IMR-90 (cell line): ENCODE results near the gene SAMD11. TPM values are rescaled to one million over a fixed set of nuclear protein-coding genes. Genes with fewer than 3 reads are reported as not detected.

ENCODE experiments used
- ATAC-seq: fragments of 200-7000 bp; cut with Tn5 transposase; 2 replicates; pipeline ENCODE4 v1.9.1; 2020; ENCODE audit warnings: low read depth, mild to moderate bottlenecking, moderate library complexity
- BruUV-seq: library from RNA; stranded (reverse); fragments of 400-500 nt; replicated peaks from 2 replicates; lab custom pipeline; 2021; lab: Mats Ljungman, UMichigan
- CTCF ChIA-PET: fragments of 300-600 bp; formaldehyde crosslinking; extraction: SDS; loops from one replicate; lab custom pipeline; 2021; ENCODE audit warnings: antibody characterized with exemption; lab: Yijun Ruan, JAX
- POLR2A ChIA-PET: fragments of 300-600 bp; sonication (Branson Sonifier 250); formaldehyde crosslinking; loops from one replicate; lab custom pipeline; 2022; ENCODE audit warnings: antibody characterized with exemption; ENCODE audit not compliant: unreplicated experiment; lab: Charles Lee
- DNase-seq: peaks from one replicate; pipeline ENCODE4 v3.0.0; 2013
- H2AFZ ChIP-seq: replicated peaks from 2 replicates; pipeline ENCODE3; 2013; ENCODE audit warnings: low read length, mild to moderate bottlenecking; ENCODE audit not compliant: poor library complexity
- H2AK5ac ChIP-seq: 2 replicates; pipeline ENCODE4 v1.6.1; 2013; ENCODE audit warnings: low read depth, low read length, inconsistent platforms
- H2AK9ac ChIP-seq: replicated peaks from 2 replicates; pipeline ENCODE3; 2013; ENCODE audit warnings: mild to moderate bottlenecking, low read depth, low read length, moderate library complexity; ENCODE audit not compliant: poor library complexity
- H2BK120ac ChIP-seq: 2 replicates; pipeline ENCODE4 v1.6.1; 2013; ENCODE audit warnings: low read depth, low read length, inconsistent platforms
- H2BK15ac ChIP-seq: 3 replicates; pipeline ENCODE4 v1.6.1; 2013; ENCODE audit warnings: low read depth, low read length, inconsistent platforms
- H2BK20ac ChIP-seq: 2 replicates; pipeline ENCODE4 v1.6.1; 2013; ENCODE audit warnings: low read depth, mild to moderate bottlenecking, inconsistent platforms, low read length, moderate library complexity
- H2BK5ac ChIP-seq: 2 replicates; pipeline ENCODE4 v1.6.1; 2013; ENCODE audit warnings: mild to moderate bottlenecking, low read depth, low read length, inconsistent platforms; ENCODE audit not compliant: poor library complexity, severe bottlenecking
- H3K14ac ChIP-seq: replicated peaks from 2 replicates; pipeline ENCODE4 v1.6.1; 2013; ENCODE audit warnings: low read depth, low read length, inconsistent platforms
- H3K18ac ChIP-seq: 2 replicates; pipeline ENCODE4 v1.6.1; 2013; ENCODE audit warnings: low read depth, low read length, control low read depth
- H3K23ac ChIP-seq: 2 replicates; pipeline ENCODE4 v1.6.1; 2013; ENCODE audit warnings: low read depth, low read length, inconsistent platforms
- H3K27ac ChIP-seq: 2 replicates; pipeline ENCODE4 v1.5.1; 2013; ENCODE audit warnings: mild to moderate bottlenecking, control low read depth, low read length; ENCODE audit not compliant: insufficient read depth
- H3K27me3 ChIP-seq: 2 replicates; pipeline ENCODE4 v1.6.1; 2013; ENCODE audit warnings: low read length; ENCODE audit not compliant: control insufficient read depth, insufficient read depth
- H3K36me3 ChIP-seq: 2 replicates; pipeline ENCODE4 v1.6.1; 2013; ENCODE audit warnings: low read length, mixed read lengths; ENCODE audit not compliant: control insufficient read depth, insufficient read depth
- H3K4ac ChIP-seq: 2 replicates; pipeline ENCODE4 v1.6.1; 2013; ENCODE audit warnings: low read depth, low read length, inconsistent platforms
- H3K4me1 ChIP-seq: 2 replicates; pipeline ENCODE4 v1.6.1; 2013; ENCODE audit warnings: low read length, mixed read lengths; ENCODE audit not compliant: control insufficient read depth, insufficient read depth
- H3K4me2 ChIP-seq: 2 replicates; pipeline ENCODE4 v1.6.1; 2013; ENCODE audit warnings: low read depth, mild to moderate bottlenecking, control low read depth, low read length, moderate library complexity
- H3K4me3 ChIP-seq: 2 replicates; pipeline ENCODE4 v1.5.1; 2013; ENCODE audit warnings: low read depth, mild to moderate bottlenecking, control low read depth, low read length, moderate library complexity; ENCODE audit not compliant: insufficient read depth
- H3K56ac ChIP-seq: 2 replicates; pipeline ENCODE4 v1.6.1; 2013; ENCODE audit warnings: low read length, inconsistent platforms; ENCODE audit not compliant: insufficient read depth; ENCODE audit errors: extremely low read depth
- H3K79me1 ChIP-seq, 2 experiments: 2 replicates each; pipeline ENCODE4 v1.6.1; 2013; ENCODE audit warnings: low read length in 2 of 2, inconsistent platforms in 1 of 2, low read depth in 1 of 2
- H3K9ac ChIP-seq: 2 replicates; pipeline ENCODE4 v1.6.1; 2013; ENCODE audit warnings: low read depth, low read length, control low read depth
- H3K9me1 ChIP-seq: 2 replicates; pipeline ENCODE4 v1.6.1; 2013; ENCODE audit warnings: low read length, inconsistent platforms; ENCODE audit not compliant: insufficient read depth
- H3K9me3 ChIP-seq: 2 replicates; pipeline ENCODE4 v1.6.1; 2013; ENCODE audit warnings: low read length; ENCODE audit not compliant: control insufficient read depth, insufficient read depth
- H4K20me1 ChIP-seq: 2 replicates; pipeline ENCODE4 v1.6.1; 2013; ENCODE audit warnings: low read length, inconsistent platforms; ENCODE audit not compliant: insufficient read depth
- H4K5ac ChIP-seq: 2 replicates; pipeline ENCODE4 v1.6.1; 2013; ENCODE audit warnings: mild to moderate bottlenecking, low read depth, low read length, control low read depth
- H4K8ac ChIP-seq, 2 experiments: 2 replicates each; pipeline ENCODE4 v1.6.1; 2013; ENCODE audit warnings: low read depth in 2 of 2, low read length in 2 of 2, control low read depth in 1 of 2, inconsistent platforms in 1 of 2
- H4K91ac ChIP-seq: 2 replicates; pipeline ENCODE4 v1.6.1; 2013; ENCODE audit warnings: low read depth, low read length, inconsistent platforms; ENCODE audit not compliant: insufficient read depth
- CEBPB ChIP-seq: IDR thresholded peaks from 2 replicates; pipeline ENCODE4 v1.6.1; 2012; ENCODE audit warnings: low read depth, low read length, improper control_type of control experiment
- CHD1 ChIP-seq: IDR thresholded peaks from 2 replicates; pipeline ENCODE4 v1.6.1; 2012; ENCODE audit warnings: low read depth, low read length, improper control_type of control experiment
- CTCF ChIP-seq: conservative IDR thresholded peaks from 2 replicates; pipeline ENCODE4 v1.5.1; 2012; ENCODE audit warnings: mild to moderate bottlenecking, low read depth, low read length, improper control_type of control experiment
- MAZ ChIP-seq: IDR thresholded peaks from 2 replicates; pipeline ENCODE4 v1.6.1; 2012; ENCODE audit warnings: low read depth, mild to moderate bottlenecking, low read length, improper control_type of control experiment, moderate library complexity, borderline replicate concordance
- MXI1 ChIP-seq: IDR thresholded peaks from 2 replicates; pipeline ENCODE4 v1.6.1; 2012; ENCODE audit warnings: low read depth, mild to moderate bottlenecking, low read length, moderate library complexity, borderline replicate concordance
- NFE2L2 ChIP-seq: fragments of 150-350 bp; IDR thresholded peaks from 2 replicates; pipeline ENCODE4 v1.6.1; 2016; ENCODE audit warnings: low read depth, mild to moderate bottlenecking, low read length
- POLR2A ChIP-seq: IDR thresholded peaks from 2 replicates; pipeline ENCODE4 v1.6.1; 2012; ENCODE audit warnings: mild to moderate bottlenecking, low read depth, low read length
- RAD21 ChIP-seq: IDR thresholded peaks from 2 replicates; pipeline ENCODE4 v1.6.1; 2012; ENCODE audit warnings: low read length, improper control_type of control experiment
- RCOR1 ChIP-seq: IDR thresholded peaks from 2 replicates; pipeline ENCODE4 v1.6.1; 2012; ENCODE audit warnings: mild to moderate bottlenecking, low read length, improper control_type of control experiment; ENCODE audit not compliant: insufficient replicate concordance
- RFX5 ChIP-seq: IDR thresholded peaks from 2 replicates; pipeline ENCODE4 v1.8.0; 2012; ENCODE audit warnings: low read depth, mild to moderate bottlenecking, low read length, moderate library complexity
- SMC3 ChIP-seq: fragments of 150-350 bp; IDR thresholded peaks from 2 replicates; pipeline ENCODE4 v1.6.1; 2016; ENCODE audit warnings: low read depth, mild to moderate bottlenecking, antibody characterized with exemption, low read length, moderate library complexity
- USF2 ChIP-seq: fragments of 150-350 bp; IDR thresholded peaks from 2 replicates; pipeline ENCODE4 v1.6.1; 2017; ENCODE audit warnings: mild to moderate bottlenecking, antibody characterized with exemption, low read length, low read depth
- WGBS, 2 experiments: methylation state at CpG; one replicate each; pipeline versions ENCODE4 v1.1.5 to v1.1.7; 2013; ENCODE audit warnings: missing lambda C conversion rate in 2 of 2; ENCODE audit not compliant: insufficient read length in 1 of 2; ENCODE audit errors: extremely low coverage in 2 of 2; 5-methylcytosine and 5-hydroxymethylcytosine counted together
- dilution Hi-C: fragments of 300-500 bp; cut with HindIII; formaldehyde crosslinking; loops from one replicate; pipeline ENCODE4 v1.14.3; 2018; ENCODE audit warnings: low sequenced_read_pairs; ENCODE audit not compliant: unreplicated experiment
- in situ Hi-C: fragments of 300-500 bp; cut with MboI; formaldehyde crosslinking; loops from 3 replicates; pipeline ENCODE4 v1.14.3; 2019; ENCODE audit warnings: low sequenced_read_pairs, inconsistent platforms, mixed read lengths
- intact Hi-C: fragments of 100-400 bp; cut with micrococcal nuclease; formaldehyde crosslinking; loops from 2 replicates; pipeline ENCODE4 v1.10.0; 2022
- polyA plus RNA-seq, 3 experiments: library from polyadenylated mRNA; depleted of rRNA; stranded (reverse); fragments of >200 nt; gene quantifications; 2 replicates each; pipeline ENCODE4 v1.2.3, GENCODE V29; 2012; ENCODE audit warnings: low replicate concordance in 1 of 3
- total RNA-seq: library from RNA; depleted of rRNA; stranded (reverse); fragments of >200 nt; gene quantifications from 2 replicates; pipeline ENCODE4 v1.2.3, GENCODE V29; 2012
- TF ChIP-seq, protein P1 (sequence below): fragments of 150-350 bp; IDR thresholded peaks from 2 replicates; pipeline ENCODE4 v1.6.1; 2016; ENCODE audit warnings: low read depth, mild to moderate bottlenecking, low read length, moderate library complexity, borderline replicate concordance

Gene SAMD11
- total and polyA plus RNA-seq, 2 of the 4 experiments (the other 2 are of a cell fraction), result 5.9 to 22.9 TPM

- no peak overlapping the region for H3K14ac ChIP-seq
- no peaks in the 10 kb centered on the region for H3K9me3 ChIP-seq
- no peak for DNase-seq
- H3K79me1 ChIP-seq, result no peaks in the 10 kb centered on the region
- H2AK9ac ChIP-seq, result no peak overlapping the region
- no TSS peak for BruUV-seq
- H2BK20ac ChIP-seq, result no peak overlapping the region
- H3K27me3 ChIP-seq, result no peaks in the 10 kb centered on the region
- TF ChIP-seq NFE2L2 (no peak), POLR2A (no peak), MAZ (no peak), CTCF (no peak), RFX5 (no peak), SMC3 (no peak), USF2 (no peak), CHD1 (no peak), RAD21 (no peak), MXI1 (no peak), RCOR1 (no peak), CEBPB (no peak)
- TF ChIP-seq, protein P1, sequence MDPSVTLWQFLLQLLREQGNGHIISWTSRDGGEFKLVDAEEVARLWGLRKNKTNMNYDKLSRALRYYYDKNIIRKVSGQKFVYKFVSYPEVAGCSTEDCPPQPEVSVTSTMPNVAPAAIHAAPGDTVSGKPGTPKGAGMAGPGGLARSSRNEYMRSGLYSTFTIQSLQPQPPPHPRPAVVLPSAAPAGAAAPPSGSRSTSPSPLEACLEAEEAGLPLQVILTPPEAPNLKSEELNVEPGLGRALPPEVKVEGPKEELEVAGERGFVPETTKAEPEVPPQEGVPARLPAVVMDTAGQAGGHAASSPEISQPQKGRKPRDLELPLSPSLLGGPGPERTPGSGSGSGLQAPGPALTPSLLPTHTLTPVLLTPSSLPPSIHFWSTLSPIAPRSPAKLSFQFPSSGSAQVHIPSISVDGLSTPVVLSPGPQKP, result no peak
- in situ Hi-C loops (loop anchor here (5.0 kb wide), 1 partner anchor 45 kb away; the partner anchor contains the start of gene NOC2L), dilution Hi-C loops (no loop called here), intact Hi-C loops (loop anchor here (1.0 kb wide), 1 partner anchor 29 kb away; no protein-coding TSS in a partner anchor)
- H3K36me3 ChIP-seq, result no peaks in the 10 kb centered on the region
- H3K4me1 ChIP-seq, result peaks cover 22% of the 10 kb centered on the region
- H3K56ac ChIP-seq, result no peak overlapping the region
- H3K18ac ChIP-seq, result no peak overlapping the region
- H2BK120ac ChIP-seq, result no peak overlapping the region
- no peak overlapping the region for H3K27ac ChIP-seq
- H3K9ac ChIP-seq, result no peak overlapping the region
- H3K4ac ChIP-seq, result no peak overlapping the region
- H3K4me3 ChIP-seq, result no peak overlapping the region
- no peak overlapping the region for H4K5ac ChIP-seq
- H3K23ac ChIP-seq, result no peak overlapping the region
- H2BK5ac ChIP-seq, result no peak overlapping the region
- no peaks in the 10 kb centered on the region; the same call in 1 of the 2 replicates for H4K20me1 ChIP-seq
- no peaks in the 10 kb centered on the region for H3K9me1 ChIP-seq
- no peak for ATAC-seq
- H2AK5ac ChIP-seq, result no peak overlapping the region
- ChIA-PET POLR2A (no interaction called here), CTCF (interaction anchor here (1.2 kb wide), 1 partner anchor 9 kb away, joined by 5 read pairs; no protein-coding TSS in a partner anchor)
- no peak overlapping the region for H4K91ac ChIP-seq
- no peak overlapping the region for H2BK15ac ChIP-seq
- WGBS, 2 experiments, result 100% methylated on average over 4 of the region's 15 CpGs; no CpG with 5 or more reads in 1 of the 2 experiments
- H4K8ac ChIP-seq, result no peak overlapping the region
- H2AFZ ChIP-seq, result no peak overlapping the region
- no peak overlapping the region for H3K4me2 ChIP-seq
These were observed 11.6 kb upstream of the SAMD11 start for GRCh38 chr1:911875-912739.
